Frontal cortex (tissue), 4 donors: ENCODE data around the gene PSTK. TPM values are rescaled to one million over a fixed set of nuclear protein-coding genes. Genes with fewer than 3 reads are reported as not detected.

ENCODE experiments used
- DNase-seq, 2 donors: peaks; one replicate each; pipeline ENCODE4 v3.0.0; 2012; ENCODE audit warnings: low spot score in 2 of 2
- FAIRE-seq: peaks from 2 replicates; lab custom pipeline; 2012; peaks lifted over from hg19 to GRCh38; lab: Jason Lieb, UNC
- total RNA-seq: library from RNA; depleted of rRNA; stranded (reverse); fragments of >200 nt; gene quantifications from one replicate; pipeline ENCODE4 v1.2.3, GENCODE V29; 2014
- donor health status: control.
- donor health status: control.
- donor health status: control.

PSTK gene
- total RNA-seq, 1 donor from 2014 or later: 9.8 TPM

DNA sequence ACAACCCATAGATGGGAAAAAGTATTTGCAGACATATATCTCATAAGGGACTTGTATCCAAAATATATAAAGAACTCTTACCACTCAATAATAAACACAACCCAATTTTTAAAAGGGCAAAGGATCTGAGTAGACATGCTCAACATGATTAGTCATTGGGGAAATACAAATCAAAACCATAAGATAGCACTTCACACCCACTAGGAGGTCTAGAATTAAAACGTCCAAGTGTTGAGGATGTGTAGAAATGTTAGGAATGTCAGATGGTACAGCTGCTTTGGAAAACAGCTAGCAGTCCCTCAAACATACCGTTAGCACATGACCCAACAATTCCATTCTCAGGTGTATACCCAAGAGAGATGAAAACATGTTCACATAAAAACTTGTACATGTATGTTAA lies 8.3 kb downstream of the PSTK start:
- DNase-seq: no peak
- FAIRE-seq: no peak

GRCh38 chr10:122990278-122990677 lies 10.1 kb downstream of the PSTK start:
- DNase-seq (no peak), FAIRE-seq (no peak)

DNA sequence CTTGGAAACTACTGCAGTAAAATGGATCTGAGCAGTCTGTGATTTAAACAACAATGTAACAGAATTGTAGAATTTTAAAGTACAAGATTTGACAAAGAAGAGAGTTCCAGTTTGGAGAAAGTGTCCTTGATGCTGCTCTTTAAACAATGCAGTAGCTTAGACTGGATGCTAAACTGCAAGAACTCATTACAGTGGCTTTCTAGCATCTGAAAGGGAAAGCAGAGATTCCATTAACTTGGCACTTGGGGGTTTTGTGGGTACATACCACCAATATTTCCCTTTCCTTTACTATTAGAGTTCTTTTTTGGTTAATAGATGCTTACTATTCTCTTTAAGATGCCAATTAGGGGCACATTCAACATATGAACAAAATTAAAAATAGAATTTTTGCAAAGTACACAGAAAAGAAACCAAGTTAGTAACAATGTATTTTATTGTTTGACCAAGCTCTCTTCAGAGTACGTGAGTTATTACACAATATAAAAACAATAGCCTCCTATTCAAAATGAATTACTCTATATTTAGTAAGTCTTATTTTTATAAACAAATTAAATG lies 11.9 kb downstream of the PSTK start:
- FAIRE-seq (peak; percentile 74), DNase-seq (no peak)

DNA sequence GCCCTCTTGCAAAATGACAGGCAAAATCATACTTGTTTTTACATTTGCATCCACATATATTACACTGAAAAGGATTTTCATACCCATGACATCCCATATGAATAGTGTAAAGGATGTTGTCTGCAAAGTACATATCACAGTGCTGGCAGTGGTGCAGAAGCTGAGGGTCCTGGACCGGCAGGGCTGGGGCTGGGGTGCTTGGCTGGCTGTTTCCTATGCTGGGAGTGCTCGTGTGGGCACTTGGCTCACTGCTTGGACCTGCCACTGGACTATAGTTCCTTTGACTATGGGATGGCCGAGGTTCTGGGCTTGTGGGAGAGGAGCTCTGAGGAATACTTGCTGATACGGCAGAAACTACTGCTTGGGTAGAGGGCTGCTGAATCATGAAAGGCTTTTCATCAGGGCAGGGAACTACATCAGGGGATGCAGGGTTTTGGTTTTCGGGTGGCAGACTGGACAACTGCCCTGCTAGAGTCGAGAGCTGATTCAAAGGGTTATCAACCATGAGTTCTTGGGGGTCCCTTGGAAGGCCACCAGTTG lies 13.7 kb downstream of the PSTK start:
- no peak for FAIRE-seq

GRCh38 chr10:122995936-122996335 lies 15.7 kb downstream of the PSTK start:
- no peak for FAIRE-seq
- DNase-seq: no peak

More for the DNA sequence above, 13.7 kb downstream of the PSTK start:
- DNase-seq: no peak

- FAIRE-seq: no peak
- no peak for DNase-seq
These were observed 17.7 kb downstream of the PSTK start for GRCh38 chr10:122997864-122998263.

- FAIRE-seq: no peak
- no peak for DNase-seq
These were observed 18.2 kb downstream of the PSTK start for GRCh38 chr10:122998360-122998917.

GRCh38 chr10:122998934-122999333 lies 18.7 kb downstream of the PSTK start:
- FAIRE-seq: no peak

DNA sequence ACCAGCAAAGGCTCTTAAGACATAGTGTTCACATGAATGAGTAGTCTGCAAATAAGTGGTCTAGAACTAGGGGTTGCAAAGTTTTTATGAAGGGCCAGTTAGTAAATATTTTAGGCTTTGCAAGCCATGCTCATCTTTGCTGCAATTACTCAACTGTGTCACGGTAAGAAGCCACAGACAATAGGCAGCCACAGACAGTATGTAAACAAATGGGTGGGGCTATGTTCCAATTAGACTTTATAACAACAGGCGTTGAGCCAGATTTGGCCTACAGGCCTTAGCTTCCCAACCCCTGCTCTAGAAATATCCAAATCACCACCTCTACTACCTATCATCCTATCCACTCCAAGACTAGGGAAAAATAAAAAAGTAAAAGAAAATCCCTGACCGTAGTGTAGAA lies 19.1 kb downstream of the PSTK start:
- FAIRE-seq (no peak), DNase-seq (no peak)

More at GRCh38 chr10:122998934-122999333, 18.7 kb downstream of the PSTK start:
- no peak for DNase-seq

GRCh38 chr10:123000155-123000554 lies 20.0 kb downstream of the PSTK start:
- FAIRE-seq (no peak), DNase-seq (no peak)

DNA sequence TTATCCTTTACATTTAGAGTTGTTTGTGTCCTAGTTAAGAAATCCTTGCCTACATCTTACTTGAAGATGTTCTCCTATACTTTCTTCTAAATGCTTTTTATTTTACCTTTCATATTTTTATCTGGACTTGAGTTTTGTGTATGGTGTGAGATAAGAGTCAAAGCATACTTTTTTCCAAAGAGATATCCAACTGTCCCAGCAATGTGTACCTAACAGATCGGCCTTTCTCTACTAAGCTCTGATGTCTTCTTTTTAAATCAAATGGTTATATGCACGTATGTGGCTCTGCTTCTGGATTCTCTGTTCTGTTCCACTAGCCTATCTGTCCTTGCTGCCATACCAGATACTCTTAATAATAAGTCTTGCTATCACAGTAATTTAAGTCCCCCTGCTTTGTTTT lies 21.2 kb downstream of the PSTK start:
- DNase-seq (no peak), FAIRE-seq (no peak)

- DNase-seq (no peak), FAIRE-seq (no peak)
These were observed 24.1 kb downstream of the PSTK start for GRCh38 chr10:123004298-123004697.

DNA sequence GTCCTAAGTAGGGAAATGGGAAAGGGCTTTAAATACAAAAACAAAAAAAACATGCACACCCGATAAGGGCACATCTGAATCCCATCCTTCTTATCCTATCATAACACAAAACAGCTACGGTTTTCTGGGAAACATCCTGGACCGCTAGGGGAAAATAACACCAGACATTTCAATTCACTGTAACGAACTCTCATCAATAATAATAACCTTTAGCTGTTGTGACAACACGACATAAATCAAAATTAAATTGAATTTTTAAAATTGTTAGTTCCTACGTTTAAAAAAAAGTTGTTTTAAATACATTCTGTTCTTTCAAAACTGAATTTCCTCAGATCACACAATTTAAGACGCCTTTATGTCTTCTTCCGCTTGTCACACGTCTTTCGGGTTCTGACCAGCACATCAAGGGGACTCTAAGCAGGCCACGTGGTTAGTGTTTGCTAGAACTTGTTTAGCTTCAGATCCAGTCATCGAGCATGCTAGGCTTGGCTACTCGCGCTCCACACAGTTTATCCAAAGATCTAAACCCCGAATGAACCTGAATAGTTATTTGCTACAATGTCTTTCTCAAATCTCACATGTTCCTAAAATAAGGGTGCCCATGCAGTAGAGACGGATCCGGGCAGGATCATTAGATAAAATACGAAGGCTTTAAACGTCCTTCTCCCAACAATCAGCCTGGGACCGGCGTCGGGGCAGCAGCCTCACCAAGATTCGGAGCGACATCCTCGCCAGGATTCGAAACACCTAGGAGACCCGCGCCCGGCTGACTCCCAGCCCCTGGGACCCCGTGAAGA lies 27.6 kb downstream of the PSTK start:
- FAIRE-seq: no peak
- DNase-seq: peak; percentile 29 to 55

GRCh38 chr10:123008355-123009104 lies 28.3 kb downstream of the PSTK start, which contains the start of the genes ACADSB and IKZF5:
TSS of gene ACADSB (plus strand) at chr10:123009006. CDS start at chr10:123009030, 24 bp downstream.
TSS of gene IKZF5 (minus strand) at chr10:123008795. CDS start at chr10:122998625, 10,170 bp downstream.
- peak; percentile 99 for DNase-seq
- FAIRE-seq: no peak

DNA sequence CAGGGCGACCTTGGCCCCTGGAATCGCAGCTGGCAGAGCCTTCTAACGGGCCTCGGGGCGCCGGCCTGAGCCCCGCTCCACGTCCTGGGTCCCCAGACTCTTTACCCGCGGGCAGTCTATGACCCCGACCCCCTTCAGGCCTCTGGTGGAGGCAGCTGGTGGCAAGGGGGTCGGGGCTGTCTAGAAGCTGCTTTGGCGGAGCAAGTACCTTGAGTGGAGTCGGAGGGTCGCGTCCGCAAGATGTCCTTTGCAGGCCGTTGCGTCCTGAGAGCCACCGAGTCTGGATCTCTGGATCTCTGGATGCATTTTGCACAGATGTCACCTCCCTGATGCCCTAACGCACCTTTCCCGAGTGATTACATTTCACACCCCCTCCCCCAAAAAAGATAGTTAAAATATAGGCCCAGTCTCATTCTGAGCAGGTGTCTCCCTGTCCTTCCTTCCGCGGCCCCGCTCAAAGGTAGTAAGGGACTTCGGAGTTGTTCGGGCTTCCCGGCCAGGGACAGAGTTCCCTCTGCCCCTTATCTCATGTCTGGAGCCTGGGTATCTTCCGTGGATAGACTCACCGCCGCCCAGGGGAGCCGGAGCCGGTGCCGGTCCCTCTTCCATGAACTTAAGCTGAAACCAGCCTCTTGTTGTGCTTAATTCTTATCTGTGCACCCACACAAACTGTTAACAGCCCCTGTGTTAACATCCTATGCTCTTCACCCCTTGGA lies 29.1 kb downstream of the PSTK start:
- FAIRE-seq (no peak), DNase-seq (peak; percentile 34 to 46)

GRCh38 chr10:123011987-123012386 lies 31.8 kb downstream of the PSTK start:
- FAIRE-seq: no peak
- DNase-seq: no peak

GRCh38 chr10:123013456-123014419 lies 33.5 kb downstream of the PSTK start:
- FAIRE-seq: no peak

GRCh38 chr10:123014772-123015171 lies 34.6 kb downstream of the PSTK start:
- FAIRE-seq (no peak), DNase-seq (no peak)

More at GRCh38 chr10:123013456-123014419, 33.5 kb downstream of the PSTK start:
- DNase-seq: no peak
